Pancreas (tissue), 10 donors: ENCODE results near the gene PLCB1. TPM values are rescaled to one million over a fixed set of nuclear protein-coding genes. Genes with fewer than 3 reads are reported as not detected.

Experiments
- ATAC-seq, 4 donors: fragments of 200-7000 bp; cut with Tn5 transposase; one replicate each; pipeline versions ENCODE4 v1.8.0 to v1.9.1; 2020; ENCODE audit warnings: mild to moderate bottlenecking in 4 of 4, moderate library complexity in 4 of 4
- DNase-seq, 6 donors: peaks; one replicate each; pipeline ENCODE4 v3.0.0-alpha.2; 2020
- FAIRE-seq: peaks from 2 replicates; lab custom pipeline; 2012; peaks lifted over from hg19 to GRCh38; lab: Jason Lieb, UNC
- H3K27ac ChIP-seq, 4 donors: fragments of 200-600 bp; sonication (generic); 1 replicate in 3 of 4; 2 replicates in 1 of 4; pipeline versions ENCODE4 v1.5.0 to v1.8.0; 2020
- H3K27me3 ChIP-seq, 4 donors: fragments of 200-600 bp; one replicate each; pipeline ENCODE4 v1.8.0; 2021
- H3K36me3 ChIP-seq, 3 donors: fragments of 200-600 bp; sonication (generic) in 1 of 3; one replicate each; pipeline versions ENCODE4 v1.5.0 to v1.8.0; 2020 to 2021
- H3K4me1 ChIP-seq, 3 donors: fragments of 200-600 bp; one replicate each; pipeline ENCODE4 v1.8.0; 2021
- H3K4me3 ChIP-seq, 4 donors: fragments of 200-600 bp; sonication (generic) in 2 of 4; one replicate each; pipeline versions ENCODE4 v1.5.0 to v1.8.0; 2020 to 2021
- H3K9me3 ChIP-seq, 4 donors: fragments of 200-600 bp; one replicate each; pipeline ENCODE4 v1.8.0; 2021
- CTCF ChIP-seq, 4 donors: fragments of 200-600 bp; sonication (generic) in 3 of 4; IDR thresholded peaks; one replicate each; pipeline versions ENCODE4 v1.5.0 to v1.8.0; 2021; ENCODE audit warnings: antibody characterized with exemption in 4 of 4
- WGBS, 2 donors: extraction: QIAGEN DNeasy Blood & Tissue Kit; methylation state at CpG; one replicate each; pipeline ENCODE4 v1.1.7; 2013; 5-methylcytosine and 5-hydroxymethylcytosine counted together
- intact Hi-C, 3 donors: fragments of 100-400 bp; cut with DNase I; formaldehyde crosslinking; loops; one replicate each; pipeline versions ENCODE4 v1.11.1 to v1.14.2; 2022
- polyA plus RNA-seq, 2 donors: library from polyadenylated mRNA; stranded (reverse); fragments of 200-250 nt; gene quantifications; one replicate each; pipeline ENCODE4 v1.2.3, GENCODE V29; 2013
- total RNA-seq, 6 donors: library from RNA; stranded (reverse); fragmentation: NEBNext Ultra II Directional in 4 of 6; extraction: Animal tissue kit (Norgen Biotek cat#: 25700) in 4 of 6; gene quantifications; one replicate each; pipeline versions ENCODE4 v1.2.1 to v1.2.4, GENCODE V29; 2021 to 2023
- donor health status: healthy with polysubstance abuse.
- donor health status: DM: no; HTN: no; CAD: no; lungs with moderate emphysema.
- donor health status: DM: no; HTN: no; CAD: no.
- donor health status: control.
- donor health status: control.
- donor health status: Bipolar disorder and iron deficiency.
- donor health status: DM: yes; HTN: yes; CAD: no.
- donor health status: DM: no; HTN: no; CAD: no.
- donor health status: DM: no; HTN: no; CAD: no.
- donor health status: DM: yes; HTN: yes; CAD: no.

Gene PLCB1
- total and polyA plus RNA-seq, 8 donors: 4.5 to 18.7 (median 13.7) TPM

- Histone ChIP-seq H3K27me3 (no peaks in the 10 kb centered on the region), H3K4me3 (no peak overlapping the region), H3K4me1 (no peaks in the 10 kb centered on the region), H3K27ac (no peak overlapping the region), H3K9me3 (no peaks in the 10 kb centered on the region), H3K36me3 (no peaks in the 10 kb centered on the region)
- intact Hi-C loops: loop anchor here in 1 of 3 donors (10.0 kb wide), 1 partner anchor 508 kb away; no protein-coding TSS in a partner anchor
- WGBS, 2 donors: 95 to 100% methylated on average over 1 of the region's 1 CpG
- DNase-seq (no peak), ATAC-seq (no peak), FAIRE-seq (no peak)
- TF ChIP-seq CTCF (IDR thresholded peaks at IDR 0.05): no peak
Observed at GRCh38 chr20:8856668-8857067, 724.6 kb downstream of the PLCB1 start.

- 68 to 71% methylated on average over 4 of the region's 4 CpGs for WGBS, 2 donors
- no peak for FAIRE-seq
Observed at GRCh38 chr20:8858181-8858787, 726.2 kb downstream of the PLCB1 start.

GRCh38 chr20:8860011-8860495 is 728.0 kb downstream of the PLCB1 start:
- no peak for ATAC-seq
- Histone ChIP-seq H3K36me3 (no peaks in the 10 kb centered on the region), H3K27me3 (no peaks in the 10 kb centered on the region), H3K27ac (no peak overlapping the region), H3K9me3 (no peaks in the 10 kb centered on the region), H3K4me1 (no peaks in the 10 kb centered on the region), H3K4me3 (no peak overlapping the region)
- no peak for TF ChIP-seq CTCF (IDR thresholded peaks at IDR 0.05)
- DNase-seq: no peak
- intact Hi-C loops: no loop called here
- FAIRE-seq: no peak
- 61% methylated on average over 2 of the region's 2 CpGs for WGBS, 2 donors

More at GRCh38 chr20:8858181-8858787, 726.2 kb downstream of the PLCB1 start:
- H3K36me3 ChIP-seq: no peaks in the 10 kb centered on the region
- no peak overlapping the region for H3K4me3 ChIP-seq
- no peak overlapping the region for H3K27ac ChIP-seq
- TF ChIP-seq CTCF (IDR thresholded peaks at IDR 0.05): no peak
- DNase-seq (no peak), ATAC-seq (no peak)
- no peaks in the 10 kb centered on the region for H3K9me3 ChIP-seq
- H3K4me1 ChIP-seq: no peaks in the 10 kb centered on the region
- H3K27me3 ChIP-seq: no peaks in the 10 kb centered on the region
- intact Hi-C loops: loop anchor here in 1 of 3 donors (10.0 kb wide), 1 partner anchor 507 kb away; no protein-coding TSS in a partner anchor

GRCh38 chr20:8862092-8862491 is 730.0 kb downstream of the PLCB1 start:
- no peaks in the 10 kb centered on the region for H3K36me3 ChIP-seq
- ATAC-seq (no peak), FAIRE-seq (no peak), DNase-seq (no peak)
- 93 to 99% methylated on average over 4 of the region's 4 CpGs for WGBS, 2 donors
- H3K27ac ChIP-seq: no peak overlapping the region
- no peak overlapping the region for H3K4me3 ChIP-seq
- no peaks in the 10 kb centered on the region for H3K4me1 ChIP-seq
- H3K27me3 ChIP-seq: no peaks in the 10 kb centered on the region
- intact Hi-C loops: no loop called here
- no peaks in the 10 kb centered on the region for H3K9me3 ChIP-seq
- TF ChIP-seq CTCF (IDR thresholded peaks at IDR 0.05): no peak

GRCh38 chr20:8865636-8866035 is 733.6 kb downstream of the PLCB1 start:
- no peak overlapping the region for H3K4me3 ChIP-seq
- no peaks in the 10 kb centered on the region for H3K9me3 ChIP-seq
- WGBS, 2 donors: 98 to 100% methylated on average over 3 of the region's 3 CpGs
- H3K36me3 ChIP-seq: no peaks in the 10 kb centered on the region
- TF ChIP-seq CTCF (IDR thresholded peaks at IDR 0.05): no peak
- DNase-seq: no peak
- intact Hi-C loops: no loop called here
- no peaks in the 10 kb centered on the region for H3K4me1 ChIP-seq
- no peaks in the 10 kb centered on the region for H3K27me3 ChIP-seq
- no peak overlapping the region for H3K27ac ChIP-seq
- no peak for FAIRE-seq
- no peak for ATAC-seq
